ENCODE results near the gene EXOC6B.
A peak's percentile ranks its signal among the peaks of the same experiment; 100 is the strongest.

The EXOC6B gene

GRCh38 chr2:72145658-72146329 is 680.0 kb downstream of the EXOC6B start:
- no peak for DNase-seq (ENCODE audit: low read depth in 2 of 2)

GRCh38 chr2:72145289-72145657 is 680.6 kb downstream of the EXOC6B start:
- no peak for DNase-seq (ENCODE audit: low read depth in 2 of 2)

GRCh38 chr2:72144632-72145288 is 681.1 kb downstream of the EXOC6B start:
- DNase-seq (ENCODE audit: low read depth in 2 of 2), result no peak

- no peak for DNase-seq (ENCODE audit: low read depth in 2 of 2)
These were observed 681.6 kb downstream of the EXOC6B start for GRCh38 chr2:72144274-72144631.

- no peak for DNase-seq (ENCODE audit: low read depth in 2 of 2)
These were observed 682.2 kb downstream of the EXOC6B start for GRCh38 chr2:72143441-72144273.

- DNase-seq (ENCODE audit: low read depth in 2 of 2), result no peak
These were observed 683.0 kb downstream of the EXOC6B start for GRCh38 chr2:72142570-72143440.

- no peak for DNase-seq (ENCODE audit: low read depth in 2 of 2)
These were observed 683.9 kb downstream of the EXOC6B start for GRCh38 chr2:72141881-72142451.

GRCh38 chr2:72141032-72141645 is 684.7 kb downstream of the EXOC6B start:
- no peak for DNase-seq (ENCODE audit: low read depth in 2 of 2)

- no peak for DNase-seq (ENCODE audit: low read depth in 2 of 2)
These were observed 685.2 kb downstream of the EXOC6B start for GRCh38 chr2:72140621-72140960.

GRCh38 chr2:72139874-72140620 is 685.8 kb downstream of the EXOC6B start:
- DNase-seq (ENCODE audit: low read depth in 2 of 2), result no peak

GRCh38 chr2:72139471-72139873 is 686.4 kb downstream of the EXOC6B start:
- no peak for DNase-seq (ENCODE audit: low read depth in 2 of 2)

- DNase-seq (ENCODE audit: low read depth in 2 of 2), result no peak
These were observed 686.9 kb downstream of the EXOC6B start for GRCh38 chr2:72138921-72139381.

GRCh38 chr2:72138011-72138881 is 687.6 kb downstream of the EXOC6B start:
- no peak for DNase-seq (ENCODE audit: low read depth in 2 of 2)

- peak; percentile 42 to 66 for DNase-seq (ENCODE audit: low read depth in 2 of 2)
These were observed 688.3 kb downstream of the EXOC6B start for GRCh38 chr2:72137498-72138010.

GRCh38 chr2:72136933-72137497 is 688.8 kb downstream of the EXOC6B start:
- no peak for DNase-seq (ENCODE audit: low read depth in 2 of 2)

- DNase-seq (ENCODE audit: low read depth in 2 of 2), result no peak
These were observed 689.5 kb downstream of the EXOC6B start for GRCh38 chr2:72136331-72136730.

GRCh38 chr2:72135921-72136320 is 689.9 kb downstream of the EXOC6B start:
- DNase-seq (ENCODE audit: low read depth in 2 of 2), result no peak

GRCh38 chr2:72134997-72135800 is 690.6 kb downstream of the EXOC6B start:
- DNase-seq (ENCODE audit: low read depth in 2 of 2), result no peak
